ENCODE data around the gene CST8.

DNA sequence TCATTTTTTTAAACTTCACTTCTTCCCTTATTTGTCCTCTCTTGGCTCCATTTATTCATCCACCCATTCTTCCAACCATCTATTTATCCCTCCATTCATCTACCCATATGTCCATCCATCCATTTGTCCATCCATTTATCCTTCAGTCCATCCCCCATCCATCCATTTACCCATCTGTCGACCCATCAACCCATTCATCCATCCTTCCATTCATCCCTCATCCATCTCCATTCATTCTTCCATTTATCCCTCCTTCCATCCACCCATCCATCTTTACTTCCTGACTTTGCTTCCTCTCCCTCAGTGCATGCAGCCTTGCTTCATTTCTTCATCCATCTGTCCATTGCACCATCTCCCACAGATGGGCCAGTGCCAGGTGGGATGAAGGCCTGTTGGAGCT, 40.0 kb upstream of the CST8 start:
- no peak for TF ChIP-seq MYNN (tag by site-specific recombination; IDR thresholded peaks at IDR 0.05; ENCODE audit: borderline replicate concordance)
- TF ChIP-seq, protein P1, sequence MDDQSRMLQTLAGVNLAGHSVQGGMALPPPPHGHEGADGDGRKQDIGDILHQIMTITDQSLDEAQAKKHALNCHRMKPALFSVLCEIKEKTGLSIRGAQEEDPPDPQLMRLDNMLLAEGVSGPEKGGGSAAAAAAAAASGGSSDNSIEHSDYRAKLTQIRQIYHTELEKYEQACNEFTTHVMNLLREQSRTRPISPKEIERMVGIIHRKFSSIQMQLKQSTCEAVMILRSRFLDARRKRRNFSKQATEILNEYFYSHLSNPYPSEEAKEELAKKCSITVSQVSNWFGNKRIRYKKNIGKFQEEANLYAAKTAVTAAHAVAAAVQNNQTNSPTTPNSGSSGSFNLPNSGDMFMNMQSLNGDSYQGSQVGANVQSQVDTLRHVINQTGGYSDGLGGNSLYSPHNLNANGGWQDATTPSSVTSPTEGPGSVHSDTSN (CRISPR knock-in tag; IDR thresholded peaks at IDR 0.05), result no peak
- TF ChIP-seq ZBTB8A (tag by site-specific recombination; IDR thresholded peaks at IDR 0.05), result no peak
- TF ChIP-seq ZBTB17 (tag by site-specific recombination; IDR thresholded peaks at IDR 0.05), result no peak

All from HEK293 (cell line).